Astrocyte (in vitro differentiated cells and primary cell): Measurements from ENCODE around the gene TCF20.

Source experiments
- EZH2 ChIP-seq: IDR thresholded peaks from 2 replicates; pipeline ENCODE4 v1.6.1; 2012; ENCODE audit warnings: mild to moderate bottlenecking, low read length, inconsistent platforms; ENCODE audit not compliant: insufficient read depth
- TF ChIP-seq, protein P1 (sequence below): IDR thresholded peaks from 2 replicates; pipeline ENCODE4 v1.5.1; 2011; ENCODE audit warnings: low read depth, mild to moderate bottlenecking, inconsistent platforms, low read length, moderate library complexity; ENCODE audit not compliant: insufficient read depth

DNA sequence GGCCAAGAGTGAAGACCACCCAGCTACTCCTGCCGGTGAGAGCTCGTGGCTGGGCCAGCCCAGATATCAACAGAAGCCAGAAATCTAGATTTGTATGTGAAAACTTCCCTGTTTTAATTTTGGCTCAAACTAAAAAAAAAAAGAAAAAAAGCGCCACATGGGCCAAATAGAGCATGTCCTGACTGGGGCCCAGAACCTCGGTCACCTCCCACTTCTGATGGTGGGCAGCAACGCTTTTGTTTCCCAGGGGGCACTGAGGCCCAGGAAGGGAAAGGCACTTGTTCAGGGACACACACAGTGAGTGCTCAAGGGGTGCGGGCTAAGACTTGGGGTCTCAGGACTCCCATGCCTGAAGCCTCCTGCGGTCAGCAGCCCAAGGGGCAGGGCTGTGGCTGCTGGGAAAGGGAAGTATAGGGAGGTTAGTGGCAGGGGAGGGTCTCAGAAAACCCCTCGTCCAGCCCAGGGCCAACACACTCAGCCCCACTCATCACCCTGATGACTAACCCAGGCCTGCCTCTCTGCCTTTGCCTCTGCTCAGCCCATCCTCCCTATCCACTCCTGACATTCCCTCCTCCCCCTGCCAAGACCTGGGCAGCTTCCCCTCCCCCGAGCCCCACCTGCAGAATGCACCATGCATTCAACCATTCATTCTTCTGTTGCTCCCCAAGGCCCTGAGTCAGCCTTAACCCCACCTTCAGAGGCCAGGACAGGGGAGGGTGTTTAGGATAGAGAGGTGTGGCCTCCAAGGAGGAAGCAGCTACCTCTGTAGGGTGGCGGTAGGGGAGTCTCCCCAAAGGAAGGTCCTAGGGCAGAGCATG is 30.0 kb upstream of the TCF20 start:
- TF ChIP-seq, protein P1, sequence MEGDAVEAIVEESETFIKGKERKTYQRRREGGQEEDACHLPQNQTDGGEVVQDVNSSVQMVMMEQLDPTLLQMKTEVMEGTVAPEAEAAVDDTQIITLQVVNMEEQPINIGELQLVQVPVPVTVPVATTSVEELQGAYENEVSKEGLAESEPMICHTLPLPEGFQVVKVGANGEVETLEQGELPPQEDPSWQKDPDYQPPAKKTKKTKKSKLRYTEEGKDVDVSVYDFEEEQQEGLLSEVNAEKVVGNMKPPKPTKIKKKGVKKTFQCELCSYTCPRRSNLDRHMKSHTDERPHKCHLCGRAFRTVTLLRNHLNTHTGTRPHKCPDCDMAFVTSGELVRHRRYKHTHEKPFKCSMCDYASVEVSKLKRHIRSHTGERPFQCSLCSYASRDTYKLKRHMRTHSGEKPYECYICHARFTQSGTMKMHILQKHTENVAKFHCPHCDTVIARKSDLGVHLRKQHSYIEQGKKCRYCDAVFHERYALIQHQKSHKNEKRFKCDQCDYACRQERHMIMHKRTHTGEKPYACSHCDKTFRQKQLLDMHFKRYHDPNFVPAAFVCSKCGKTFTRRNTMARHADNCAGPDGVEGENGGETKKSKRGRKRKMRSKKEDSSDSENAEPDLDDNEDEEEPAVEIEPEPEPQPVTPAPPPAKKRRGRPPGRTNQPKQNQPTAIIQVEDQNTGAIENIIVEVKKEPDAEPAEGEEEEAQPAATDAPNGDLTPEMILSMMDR, result no peak
- no peak for TF ChIP-seq EZH2
